Hippocampal formation (tissue), 2 donors: ENCODE measurements around the gene MRPS12.

Source experiments
- DNase-seq, 2 donors: peaks; one replicate each; lab custom pipeline; 2025; lab: John Stamatoyannopoulos, UW

Gene MRPS12

GRCh38 chr19:38975214-38975860, 44.6 kb downstream of the MRPS12 start, which contains the start of gene FBXO17:
Gene FBXO17, minus strand, starts transcription at chr19:38975742. Its CDS starts 25,423 bp downstream, at chr19:38950319.
- DNase-seq = peak; percentile 19 to 25

DNA sequence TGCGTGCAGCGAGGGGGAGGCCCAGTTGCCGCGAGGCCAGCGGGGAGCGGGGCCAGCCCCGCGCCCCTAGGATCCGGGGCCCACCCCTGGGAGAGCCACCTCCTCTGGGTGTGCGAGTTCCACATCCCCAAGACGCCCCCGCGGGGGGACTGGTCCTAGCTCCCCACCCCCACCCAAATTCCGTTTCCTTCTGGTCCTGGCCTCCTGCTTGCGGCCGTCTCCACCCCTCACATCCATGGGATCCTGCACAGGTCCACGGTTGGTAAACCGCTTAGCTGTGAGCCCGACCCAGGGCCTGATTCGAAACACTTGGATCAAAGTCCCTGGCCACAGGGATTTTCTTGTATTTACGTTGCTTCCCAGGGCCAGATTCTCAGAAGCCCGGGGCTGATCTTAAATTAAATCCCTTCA, 45.1 kb downstream of the MRPS12 start:
- no peak for DNase-seq

- no peak for DNase-seq
Measured at GRCh38 chr19:38977445-38978325, 46.9 kb downstream of the MRPS12 start.

- no peak for DNase-seq
Measured at GRCh38 chr19:38978326-38978689, 47.6 kb downstream of the MRPS12 start.

DNA sequence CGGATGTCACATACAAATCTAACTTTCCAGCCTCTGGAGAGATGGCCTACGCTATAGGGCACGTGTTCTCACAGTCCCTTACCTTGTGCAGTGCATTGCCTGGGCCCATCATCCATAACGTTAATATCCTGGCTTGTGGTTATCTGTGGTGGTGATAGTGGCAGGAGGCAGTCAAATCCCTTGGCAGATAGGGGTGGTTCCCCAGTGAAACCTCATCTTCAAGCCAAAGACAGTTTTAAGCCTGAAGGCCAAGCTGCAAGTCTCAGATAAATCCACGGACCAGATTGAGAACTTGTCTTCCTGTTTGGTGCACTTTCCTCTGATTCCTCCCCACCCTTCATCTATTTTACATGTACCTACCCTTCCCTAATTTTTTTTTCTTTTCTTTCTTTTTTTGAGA, 49.1 kb downstream of the MRPS12 start:
- no peak for DNase-seq

GRCh38 chr19:38980583-38981374, 50.0 kb downstream of the MRPS12 start:
- DNase-seq = no peak
